ENCODE measurements around the gene FUBP3.
A peak's percentile ranks its signal among the peaks of the same experiment; 100 is the strongest.

The FUBP3 gene

GRCh38 chr9:130578865-130579737 is at the start of gene FUBP3:
TSS of gene FUBP3 (plus strand) at chr9:130579577. CDS start at chr9:130579681, 104 bp downstream.
- peak; percentile 72 to 84 (median 77) for DNase-seq

DNA sequence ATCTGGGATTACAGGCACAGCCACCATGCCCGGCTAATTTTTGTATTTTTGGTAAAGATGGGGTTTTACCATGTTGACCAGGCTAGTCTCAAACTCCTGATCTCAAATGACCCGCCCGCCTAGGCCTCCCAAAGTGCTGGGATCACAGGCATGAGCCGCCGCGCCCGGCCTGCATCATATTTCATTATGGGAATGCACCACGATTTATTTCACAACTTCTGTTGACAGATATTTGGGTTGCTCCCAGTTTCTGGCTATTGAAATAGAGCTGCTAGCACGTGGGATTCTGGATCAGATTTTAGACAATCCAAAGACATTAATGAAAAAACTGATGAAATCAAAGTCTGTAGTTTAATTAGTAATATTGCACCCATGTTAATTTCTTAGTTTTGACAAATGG is 48.4 kb upstream of the FUBP3 start:
- DNase-seq: no peak

DNA sequence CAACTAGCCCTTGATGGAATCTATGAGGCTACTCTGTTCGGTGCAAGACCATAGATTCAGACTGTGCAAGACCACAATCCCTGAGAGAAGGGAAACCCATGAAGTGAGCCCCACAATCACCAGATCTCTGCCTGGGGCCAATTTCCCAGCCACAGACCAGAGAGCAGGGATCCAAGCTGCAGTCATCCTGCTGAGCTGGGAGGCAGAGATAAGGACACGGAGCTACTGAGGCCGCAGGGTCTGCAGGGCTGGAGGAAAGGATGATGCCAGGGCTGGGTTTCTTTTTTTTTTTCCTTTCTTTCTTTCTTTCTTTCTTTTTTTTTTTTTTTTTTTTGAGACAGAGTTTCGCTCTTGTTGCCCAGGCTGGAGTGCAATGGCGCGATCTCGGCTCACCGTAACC is 47.7 kb upstream of the FUBP3 start:
- no peak for DNase-seq

GRCh38 chr9:130532426-130533080 is 46.8 kb upstream of the FUBP3 start:
- no peak for DNase-seq

DNA sequence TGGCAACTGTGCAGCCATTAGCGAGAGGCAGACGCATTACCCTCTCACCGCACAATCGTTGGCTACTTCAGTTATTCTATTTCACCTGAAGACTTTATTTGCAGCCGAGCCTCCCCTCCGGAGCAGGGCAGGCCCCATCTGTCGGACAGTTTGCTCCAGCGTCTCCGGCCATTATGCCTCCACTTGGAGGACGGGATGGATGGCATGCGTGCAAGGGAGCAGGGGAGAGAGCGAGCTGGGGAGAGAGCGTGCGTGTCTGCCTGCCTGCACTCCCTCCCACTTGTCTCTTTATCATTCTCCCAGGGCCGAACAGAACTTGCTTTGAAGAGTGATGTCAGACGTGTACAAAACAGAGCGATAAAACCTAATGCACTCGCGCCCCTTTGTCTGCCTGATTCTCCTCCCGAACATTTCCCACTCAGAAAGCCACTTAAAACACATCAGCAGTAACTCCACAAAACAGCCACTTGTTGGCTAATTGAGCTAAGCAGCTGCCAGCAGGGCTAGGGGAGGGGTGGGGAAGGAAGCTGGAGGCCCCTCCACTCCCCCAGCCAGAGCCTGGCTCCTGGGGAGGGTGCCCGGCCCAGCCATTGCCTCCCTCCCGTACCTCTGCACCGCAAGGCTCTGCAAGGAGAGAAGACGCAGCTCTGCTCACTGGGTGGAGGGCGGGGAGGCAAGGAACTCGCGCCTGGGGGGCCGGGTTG is 43.4 kb upstream of the FUBP3 start:
- DNase-seq: no peak

- DNase-seq: no peak
Observed at GRCh38 chr9:130536701-130537107, 42.7 kb upstream of the FUBP3 start.

DNA sequence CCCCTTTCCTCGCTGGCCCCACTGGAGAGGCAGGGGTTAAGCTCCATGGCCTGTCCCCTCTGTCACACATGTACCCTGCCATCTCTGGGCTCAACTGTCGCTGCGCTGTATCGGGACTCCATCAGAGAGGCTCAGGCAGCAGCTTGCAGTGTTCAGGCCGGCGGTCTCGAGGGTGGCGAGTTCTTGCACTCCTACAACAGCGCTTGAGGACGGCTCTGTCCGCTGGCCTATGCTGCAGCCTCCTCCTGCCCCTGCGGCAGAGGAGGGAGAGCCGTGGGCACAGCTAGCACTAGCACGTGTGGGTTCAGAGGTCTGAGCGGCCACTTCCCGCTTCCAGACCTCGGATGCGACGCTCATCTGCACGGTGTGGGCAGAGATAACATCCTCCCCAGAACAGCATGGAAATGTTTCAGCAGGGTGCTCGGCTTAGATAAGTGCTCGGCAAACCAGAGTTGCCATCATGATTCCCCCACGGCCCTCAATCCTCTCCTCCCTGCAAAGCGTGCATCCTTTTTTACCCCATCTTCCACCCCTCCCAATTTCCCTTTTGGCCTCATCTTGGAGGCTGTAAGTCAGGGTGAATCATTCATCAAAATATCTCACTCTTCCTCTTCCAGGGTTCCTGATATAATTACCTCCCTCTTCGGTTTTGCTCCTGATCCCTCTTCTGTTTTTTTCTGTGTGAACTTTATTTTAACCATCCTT is 41.9 kb upstream of the FUBP3 start:
- no peak for DNase-seq

DNA sequence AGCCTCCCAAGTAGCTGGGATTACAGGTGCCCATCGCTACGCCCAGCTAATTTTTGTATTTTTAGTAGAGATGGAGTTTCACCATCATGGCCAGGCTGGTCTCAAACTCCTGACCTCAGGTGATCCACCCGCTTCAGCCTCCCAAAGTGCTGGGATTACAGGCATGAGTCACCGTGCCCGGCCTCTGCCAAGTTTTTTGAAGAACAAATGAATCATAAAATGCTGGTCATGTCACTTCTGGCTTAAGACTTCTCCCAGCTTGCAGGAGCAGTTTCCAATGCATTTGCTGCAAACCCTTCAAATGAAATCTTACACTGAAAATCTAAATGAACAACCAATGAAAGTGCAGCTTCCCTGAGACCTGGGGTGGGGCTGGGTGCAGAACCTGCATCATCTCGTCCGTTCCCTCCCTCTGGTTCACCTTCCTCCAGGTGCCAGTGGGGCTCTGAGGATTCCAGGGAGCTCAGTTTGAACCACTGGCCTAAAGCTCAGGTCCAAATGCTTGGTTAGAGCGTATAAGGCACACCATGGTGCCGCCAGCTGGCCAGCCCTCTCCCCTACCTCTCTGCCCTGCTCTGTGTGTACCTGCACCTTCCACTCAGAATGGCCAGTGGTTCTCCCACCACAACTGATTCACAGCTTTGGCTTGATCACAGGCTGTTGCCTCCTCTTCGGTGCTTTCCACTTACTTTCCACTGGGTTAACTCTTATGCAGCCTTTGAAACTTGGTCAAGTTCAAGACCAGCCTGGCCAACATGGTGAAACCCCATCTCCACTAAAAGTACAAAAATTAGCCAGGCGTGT is 39.8 kb upstream of the FUBP3 start:
- DNase-seq: no peak

DNA sequence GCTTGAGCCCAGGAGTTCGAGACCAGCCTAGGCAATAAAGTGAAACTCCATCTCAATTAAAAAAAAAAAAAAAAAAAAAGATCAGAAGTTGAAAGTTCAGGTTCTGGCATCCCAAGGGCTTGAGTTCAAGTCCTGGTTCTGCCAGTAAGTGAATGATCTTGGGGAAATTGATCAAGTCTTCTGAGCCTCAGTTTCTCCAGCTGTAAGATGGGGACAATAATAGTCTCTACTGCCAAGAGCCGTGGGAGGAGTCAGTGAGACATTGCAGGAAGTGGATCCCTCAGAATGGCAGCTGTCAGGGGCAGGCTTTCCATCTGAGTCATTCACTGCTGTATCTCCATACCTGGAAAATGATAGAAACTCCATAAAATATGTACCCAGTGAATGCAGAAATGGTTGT is 37.8 kb upstream of the FUBP3 start:
- DNase-seq: no peak

DNA sequence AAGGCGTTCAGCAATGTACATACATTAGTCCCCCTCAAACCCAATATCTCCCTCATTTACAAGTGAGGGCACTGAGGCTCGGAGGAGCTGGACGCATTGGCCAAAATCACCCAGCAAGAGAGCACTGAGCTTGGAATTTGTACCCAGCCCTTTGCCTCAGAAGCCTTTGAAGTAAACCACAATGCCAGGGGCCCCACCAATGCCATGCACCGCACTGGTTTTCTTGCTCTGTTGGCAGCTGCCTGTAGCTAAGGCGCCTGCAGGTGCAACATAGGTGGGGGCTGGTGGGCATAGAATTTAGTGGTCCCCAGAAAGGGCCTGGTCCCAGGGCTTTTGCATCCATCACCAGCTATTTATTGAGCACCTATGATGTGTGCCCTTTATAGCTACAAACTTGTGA is 37.3 kb upstream of the FUBP3 start:
- no peak for DNase-seq

DNA sequence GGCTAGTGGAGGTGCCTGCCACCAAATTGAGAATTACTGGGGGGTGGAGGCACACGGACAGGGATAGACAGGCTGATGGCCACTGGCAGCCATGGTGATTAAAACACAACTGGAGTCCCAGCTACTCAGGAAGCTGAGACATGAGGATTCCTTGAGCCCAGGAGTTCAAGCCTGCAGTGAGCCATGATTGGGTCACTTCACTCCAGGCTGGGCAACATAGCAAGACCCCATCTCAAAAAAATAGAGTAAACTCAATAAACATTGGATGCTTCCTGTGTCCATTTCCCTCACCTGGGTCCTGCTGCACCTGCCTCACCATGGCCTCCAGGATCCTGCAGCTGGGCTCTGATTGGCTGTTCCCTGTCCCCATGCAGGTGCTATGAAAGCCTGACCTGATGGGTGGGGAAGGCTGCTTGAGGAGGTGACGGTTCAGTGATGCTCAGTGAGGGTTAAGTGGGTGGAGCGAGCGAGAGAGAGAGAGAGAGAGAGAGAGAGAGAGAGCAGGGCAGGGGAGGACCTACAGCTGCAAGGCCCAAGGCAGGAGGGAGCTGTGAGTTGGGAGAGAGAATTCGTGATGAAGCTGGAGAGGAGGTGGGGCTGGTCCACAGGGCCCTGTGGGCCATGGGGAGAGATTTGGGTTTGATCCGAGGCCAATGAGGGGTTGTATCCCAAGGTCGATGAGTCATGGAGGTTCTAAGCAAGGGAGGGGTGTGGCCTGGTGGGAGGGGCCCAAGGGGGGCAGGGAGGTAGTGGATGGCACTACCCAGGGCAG is 36.7 kb upstream of the FUBP3 start:
- DNase-seq: no peak

DNA sequence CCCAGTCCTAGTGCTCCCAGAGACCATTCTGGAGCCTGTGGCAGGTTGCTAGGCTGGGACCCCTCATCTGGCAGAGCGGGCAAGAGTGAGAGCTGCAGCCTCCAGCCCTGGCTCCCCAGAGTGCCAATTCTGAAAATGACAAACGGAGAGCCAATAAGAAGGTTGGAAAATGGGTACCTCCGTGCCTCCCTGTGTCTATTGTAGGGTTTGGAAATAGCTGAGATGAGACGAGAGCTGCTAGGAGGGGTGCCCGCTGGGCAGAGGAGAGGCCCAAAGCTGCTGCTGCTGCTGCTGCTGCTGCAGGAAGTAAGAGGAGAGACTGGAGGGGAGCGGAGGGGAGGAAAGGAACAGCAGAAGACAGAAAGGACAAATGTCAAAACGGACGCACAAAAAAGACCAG is 36.0 kb upstream of the FUBP3 start:
- no peak for DNase-seq

- DNase-seq: no peak
Observed at GRCh38 chr9:130543859-130544258, 35.5 kb upstream of the FUBP3 start.

DNA sequence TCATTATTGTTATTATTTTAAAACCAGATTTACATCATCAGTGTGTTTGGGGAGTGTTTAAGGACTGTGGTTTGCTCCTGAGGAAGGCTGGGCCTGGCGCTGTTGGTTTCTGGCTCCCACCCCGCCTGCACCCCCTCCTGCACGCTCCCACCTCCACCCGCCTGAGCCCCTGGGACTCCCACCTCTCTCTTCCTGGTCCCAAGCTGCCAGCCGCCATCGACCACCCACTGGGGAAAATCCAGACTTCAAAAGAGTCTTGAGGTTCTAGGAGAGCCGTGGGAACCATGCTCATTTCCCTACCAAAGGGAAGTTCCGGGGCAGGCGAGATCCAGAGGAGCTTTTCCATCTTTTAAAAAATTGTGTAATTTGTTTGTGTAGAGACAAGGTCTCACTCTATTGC is 35.0 kb upstream of the FUBP3 start:
- no peak for DNase-seq

DNA sequence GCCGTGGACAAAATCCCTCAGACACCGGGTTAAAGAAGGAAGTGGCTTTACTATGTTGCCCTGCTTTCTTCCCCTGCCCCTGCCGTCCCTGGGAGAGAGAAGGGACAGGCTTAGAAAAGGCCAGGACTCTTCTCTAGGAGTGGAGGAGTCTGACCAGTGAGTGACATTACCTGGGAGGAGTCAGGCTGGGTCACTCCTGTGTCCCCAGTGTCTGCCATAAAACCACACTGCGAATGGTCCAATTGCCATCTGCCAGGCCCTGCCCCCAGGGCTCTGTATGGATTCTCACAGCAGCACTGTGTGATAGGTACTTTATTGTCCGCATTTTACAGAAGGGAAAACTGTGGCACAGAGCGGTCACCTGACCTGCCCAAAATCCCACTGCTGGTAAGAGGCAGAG is 31.3 kb upstream of the FUBP3 start:
- no peak for DNase-seq

DNA sequence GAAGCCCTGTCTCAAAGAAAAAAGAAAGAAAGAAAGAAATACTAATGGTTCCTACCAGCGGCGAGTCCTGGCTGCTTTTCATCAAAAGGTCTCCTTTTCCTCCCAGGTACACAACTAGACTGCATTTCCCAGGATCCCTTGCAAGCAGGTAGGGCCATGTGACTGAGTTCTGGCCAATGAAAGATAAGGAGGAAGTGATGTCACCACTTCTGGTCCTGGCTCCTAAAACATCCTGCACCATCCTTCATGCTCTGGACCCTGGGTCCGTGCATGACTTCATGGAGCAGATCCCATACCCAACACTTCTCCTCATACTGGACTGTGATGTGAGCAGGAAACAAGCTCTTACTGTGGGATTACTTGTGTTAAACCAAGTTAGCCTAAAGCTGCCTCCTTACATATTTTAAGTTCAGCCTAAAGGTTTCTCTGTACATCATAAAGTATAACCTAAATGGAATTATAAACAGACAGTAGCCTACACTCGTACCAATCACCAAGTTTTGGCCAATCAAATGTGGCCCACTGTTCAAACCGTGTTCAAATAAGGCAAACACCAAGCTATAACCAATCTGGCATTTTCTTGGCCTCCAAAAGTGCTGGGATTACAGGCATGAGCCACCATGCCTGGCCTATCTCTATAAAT is 30.2 kb upstream of the FUBP3 start:
- DNase-seq: no peak

GRCh38 chr9:130554606-130555005 is 24.8 kb upstream of the FUBP3 start:
- no peak for DNase-seq

DNA sequence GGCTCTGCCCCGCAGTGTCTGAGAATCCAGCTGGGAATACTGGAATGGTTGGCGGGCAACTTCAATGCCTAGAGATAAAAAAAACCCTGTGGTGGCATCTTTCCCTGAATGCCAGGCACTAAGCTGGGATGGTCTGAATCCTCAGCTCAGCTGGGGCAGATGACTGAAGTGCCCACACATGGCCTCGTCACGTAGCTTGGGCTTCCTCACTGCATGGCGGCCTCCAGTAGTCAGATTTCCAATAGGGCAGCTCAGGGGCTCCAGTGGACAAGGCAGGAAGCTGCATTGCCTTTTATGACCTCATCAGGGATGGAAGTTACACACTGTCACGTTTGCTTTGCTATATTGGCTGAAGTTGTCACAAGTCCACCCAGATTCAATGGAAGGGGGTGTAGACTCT is 24.3 kb upstream of the FUBP3 start:
- no peak for DNase-seq

GRCh38 chr9:130555968-130556367 is 23.4 kb upstream of the FUBP3 start:
- no peak for DNase-seq

DNA sequence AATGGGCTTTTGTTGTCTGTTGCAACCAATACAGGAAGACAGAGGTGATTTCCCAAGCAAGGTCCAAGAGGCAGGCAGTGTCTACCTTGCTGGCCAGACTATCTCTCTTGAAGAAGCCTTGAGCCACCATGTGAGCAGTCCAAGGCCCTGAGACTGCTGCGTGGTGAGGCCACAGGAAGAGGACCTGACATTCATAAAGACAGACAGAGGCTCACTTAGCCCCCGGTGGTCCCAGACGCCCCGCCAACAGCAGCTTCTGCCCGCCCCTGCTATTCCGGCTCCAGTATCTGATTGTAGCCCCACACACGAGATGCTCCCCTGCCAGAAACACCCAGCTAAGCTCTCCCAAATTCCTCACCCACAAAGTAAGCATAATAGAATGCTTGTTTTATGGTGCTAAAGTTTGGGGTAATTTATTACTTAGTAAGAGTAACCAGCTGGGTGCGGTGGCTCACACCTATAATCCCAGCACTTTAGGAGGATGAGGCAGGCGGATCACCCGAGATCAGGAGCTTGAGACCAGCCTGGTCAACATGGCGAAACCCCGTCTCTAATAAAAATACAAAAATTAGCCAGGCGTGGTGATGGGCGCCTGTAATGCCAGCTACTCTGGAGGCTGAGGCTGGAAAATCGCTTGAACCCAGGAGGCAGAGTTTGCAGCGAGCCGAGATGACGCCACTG is 22.8 kb upstream of the FUBP3 start:
- DNase-seq: no peak

All from activated CD4-positive, CD25-positive, alpha-beta regulatory T cell (primary cell).